Hepatic stellate cell (primary cell): Measurements from ENCODE around the gene GRM1.
"Not testable (repeated sequence)": the region's sequence is repeated elsewhere in the genome, so short reads cannot be mapped to it uniquely, and the experiment has no call there.

Experiments used
- DNase-seq: peaks from one replicate; pipeline ENCODE4 v3.0.0; 2011; ENCODE audit warnings: low spot score

GRM1 gene

DNA sequence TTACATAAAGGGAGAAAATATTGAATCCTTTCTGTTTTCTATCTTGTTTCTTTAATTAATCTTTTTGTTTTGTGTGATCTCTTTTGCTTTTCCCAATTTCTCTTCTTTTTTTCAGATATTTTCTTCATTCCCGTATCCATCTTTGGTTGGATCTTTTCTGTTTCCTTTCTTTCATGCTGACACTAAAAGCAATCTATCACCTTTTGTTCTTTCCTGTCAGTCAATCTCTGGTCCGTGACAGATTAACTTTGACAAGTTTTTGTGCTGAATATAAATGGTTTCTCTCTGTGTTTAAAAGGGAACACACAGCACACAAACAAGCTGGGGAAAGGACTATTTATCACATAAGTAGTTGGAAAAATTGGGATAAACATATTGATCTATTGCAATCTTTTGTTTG is 162.8 kb downstream of the GRM1 start:
- no peak for DNase-seq

DNA sequence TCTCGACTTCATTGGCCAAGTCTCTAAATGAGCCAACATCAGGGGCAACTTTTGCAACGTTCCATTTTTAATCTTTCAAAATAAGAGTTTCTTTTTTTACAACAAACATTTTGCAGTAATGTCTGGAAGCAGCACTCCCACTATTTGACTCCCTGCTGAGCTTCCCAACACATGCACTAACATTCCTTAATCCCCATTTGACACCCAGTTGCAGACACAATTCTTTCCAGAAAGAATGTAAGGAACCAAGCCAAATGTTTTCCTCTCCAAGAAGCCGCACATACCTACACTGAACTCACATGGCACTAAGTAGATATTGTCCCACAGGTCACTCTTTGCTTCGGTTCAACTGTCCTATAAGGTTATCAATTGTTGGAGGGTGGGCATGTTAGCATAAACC is 165.6 kb downstream of the GRM1 start:
- DNase-seq = no peak

DNA sequence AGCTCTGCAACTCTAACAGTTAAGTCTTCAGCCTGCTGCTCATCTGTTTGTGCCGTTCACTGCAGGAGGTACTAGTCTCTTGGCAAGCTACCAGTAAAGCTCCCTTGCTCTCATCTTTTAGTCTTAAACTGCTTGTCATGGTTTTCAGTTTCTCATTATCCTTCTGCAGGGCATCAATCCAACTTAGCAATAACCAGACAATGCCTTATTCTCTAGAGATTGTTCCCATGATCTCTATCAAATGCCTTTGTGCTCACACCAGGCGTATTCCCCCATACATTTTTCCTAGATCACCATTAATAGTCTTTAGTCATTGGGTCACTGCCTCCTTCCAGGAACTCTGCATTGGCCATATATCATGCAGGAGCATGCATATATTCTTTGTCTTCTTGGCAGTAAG is 171.3 kb downstream of the GRM1 start:
- no peak for DNase-seq

DNA sequence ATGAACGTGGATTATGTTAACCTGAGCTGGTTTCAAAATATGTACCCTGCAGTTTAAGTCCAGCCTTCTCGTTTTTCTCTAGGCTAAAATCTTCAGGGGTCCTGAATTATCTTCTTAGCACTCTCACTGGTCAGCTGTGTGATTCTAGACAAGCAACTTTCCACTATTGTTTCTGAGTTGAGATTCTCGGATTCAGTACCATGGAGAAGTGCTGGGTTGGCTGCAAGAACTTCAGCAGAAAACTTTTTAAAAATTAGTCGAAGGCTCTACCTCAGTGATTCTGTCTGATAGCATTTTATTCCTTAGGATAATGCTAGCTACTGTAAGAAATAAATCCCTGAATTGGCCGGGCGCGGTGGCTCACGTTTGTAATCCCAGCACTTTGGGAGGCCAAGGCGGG is 173.7 kb downstream of the GRM1 start:
- no peak for DNase-seq

DNA sequence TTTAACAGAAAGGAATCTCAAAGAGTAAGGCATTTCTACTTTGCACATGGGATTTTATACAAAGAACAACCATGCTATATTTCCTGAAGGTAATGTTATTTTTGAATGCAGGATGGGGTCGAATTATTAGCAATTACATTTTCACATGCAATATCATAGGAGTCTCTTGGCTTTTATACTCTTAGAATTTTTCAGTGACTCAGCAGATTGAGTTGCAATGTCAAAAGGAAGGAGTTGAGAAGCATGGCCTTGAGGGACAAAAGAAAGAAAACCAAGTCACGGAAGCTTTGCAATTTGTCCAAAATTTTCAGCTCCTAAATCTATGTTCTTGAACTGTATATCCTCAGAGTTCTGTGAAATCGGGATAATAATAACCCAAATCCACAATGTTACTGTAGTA is 181.1 kb downstream of the GRM1 start:
- DNase-seq = no peak

DNA sequence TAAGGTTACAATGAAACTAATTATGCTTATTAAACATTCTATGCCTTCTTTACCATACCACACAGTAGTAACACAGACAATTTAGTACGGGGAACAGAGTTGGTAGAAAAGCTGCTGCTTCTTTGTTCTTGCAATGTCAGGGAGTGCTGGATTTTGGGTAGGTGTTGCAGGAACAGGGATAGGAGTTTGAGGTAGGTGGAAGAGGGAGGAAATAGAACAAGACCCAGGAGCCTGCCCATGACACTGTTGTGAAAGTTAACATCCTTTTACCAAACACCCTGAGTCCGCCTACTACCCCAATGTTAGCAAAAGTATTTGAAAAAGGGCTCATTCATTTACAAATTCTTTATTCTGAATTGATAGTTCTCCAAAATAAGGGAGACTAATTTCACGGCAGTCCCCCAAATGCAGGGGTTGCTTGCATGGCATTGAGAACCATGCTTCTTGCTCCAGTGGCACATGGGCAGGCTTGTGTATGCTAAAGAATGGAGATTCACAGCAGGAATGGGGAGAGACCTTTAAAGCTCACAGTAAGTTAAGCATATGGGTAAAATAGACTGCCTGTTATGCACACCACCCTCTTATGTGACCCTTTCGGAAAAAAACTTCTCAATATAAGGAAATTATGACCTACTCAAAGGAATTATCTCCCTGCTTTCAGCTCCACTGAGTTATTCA is 181.7 kb downstream of the GRM1 start:
- no peak for DNase-seq

DNA sequence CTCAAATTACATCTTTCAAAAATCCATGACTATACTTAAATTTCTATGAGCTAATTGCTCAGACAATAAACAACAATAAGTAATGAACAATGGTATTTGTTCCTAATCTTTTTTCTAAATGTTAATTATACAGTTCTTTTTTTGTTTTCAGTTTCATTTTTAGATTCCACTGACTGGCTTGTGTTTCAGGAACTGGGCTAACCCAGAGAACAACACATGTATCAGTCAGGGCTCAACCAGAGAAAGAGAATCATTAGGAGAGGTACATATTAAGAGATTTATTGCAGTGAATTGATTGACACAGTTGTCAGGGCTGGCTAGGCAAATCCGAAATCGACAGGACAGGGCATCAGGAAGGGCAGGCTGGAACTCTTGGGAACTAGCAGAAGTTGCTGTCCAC is 182.8 kb downstream of the GRM1 start:
- DNase-seq = no peak

DNA sequence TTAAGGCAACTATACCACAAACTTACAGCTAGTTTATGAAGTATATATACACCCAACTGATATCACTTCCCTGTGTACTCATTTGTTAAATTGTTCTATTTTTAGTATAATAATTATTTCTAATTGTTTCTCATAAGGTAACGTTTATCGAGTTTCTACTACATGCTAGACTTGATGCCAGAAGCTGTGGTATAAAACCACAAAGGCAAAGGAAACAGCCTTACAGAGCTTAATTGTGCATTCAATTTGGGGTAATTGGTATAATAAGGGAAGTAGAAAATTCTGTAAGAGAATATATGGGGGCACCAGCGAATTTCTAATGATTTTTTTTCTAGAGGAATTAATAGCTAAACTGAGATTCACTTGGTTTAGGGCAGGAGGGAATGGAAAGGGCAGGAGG is 183.9 kb downstream of the GRM1 start:
- no peak for DNase-seq

DNA sequence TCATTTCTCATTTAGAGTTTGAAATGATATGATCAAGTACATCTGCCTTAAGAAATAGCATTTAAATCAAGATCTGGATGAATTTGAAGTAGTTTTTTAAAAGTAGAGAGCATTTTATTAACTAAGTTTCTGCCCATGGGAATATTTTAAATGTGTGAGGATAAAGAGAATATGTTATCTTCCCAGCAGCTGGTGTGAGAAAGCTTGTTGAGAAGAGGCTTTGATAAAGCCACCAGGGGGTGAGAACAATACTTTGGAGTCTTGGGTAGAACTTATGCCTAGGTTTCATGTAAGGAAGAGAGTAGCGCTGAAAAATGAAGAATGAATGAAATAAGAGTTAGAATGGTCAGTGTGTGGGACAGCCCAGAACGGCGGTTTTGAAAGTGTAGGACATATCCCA is 190.2 kb downstream of the GRM1 start:
- no peak for DNase-seq

DNA sequence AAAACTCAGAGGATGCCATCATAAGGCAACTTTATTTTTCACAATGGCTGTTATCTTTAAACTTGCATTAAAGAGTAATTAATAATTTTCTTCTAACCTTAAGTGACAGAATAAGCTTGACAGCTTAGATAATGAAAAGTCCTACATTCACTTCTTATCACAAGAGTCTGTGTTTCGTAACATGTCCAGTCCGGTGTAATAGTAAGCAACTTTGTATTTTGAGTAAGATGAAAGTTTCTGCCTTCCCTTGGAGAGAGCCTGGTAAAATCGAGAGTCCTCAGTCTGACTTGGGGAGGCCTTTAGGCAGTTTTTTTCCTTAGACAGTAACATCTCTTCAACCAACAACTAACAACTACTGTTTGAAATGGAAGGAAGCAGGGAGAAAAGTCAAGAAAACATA is 195.6 kb downstream of the GRM1 start:
- no peak for DNase-seq

DNA sequence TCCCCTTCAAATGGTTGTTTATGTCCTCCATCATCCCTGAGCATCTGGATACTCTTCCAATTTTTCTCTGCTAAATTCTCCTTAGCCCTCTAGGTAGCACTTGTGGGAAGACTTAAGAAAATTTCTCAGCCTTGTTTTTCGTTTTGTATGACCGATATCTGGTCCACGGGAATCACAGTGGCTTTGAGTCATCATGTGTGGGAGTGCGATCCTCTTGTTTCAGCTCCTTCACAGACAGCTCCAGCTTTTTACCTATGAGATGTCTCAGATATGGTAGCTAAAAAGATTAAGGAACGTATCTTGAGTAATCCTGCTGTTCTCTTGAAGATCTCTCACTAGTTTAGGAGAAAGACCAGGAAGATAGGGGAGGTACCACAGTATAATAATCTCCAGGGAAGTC is 196.1 kb downstream of the GRM1 start:
- no peak for DNase-seq

DNA sequence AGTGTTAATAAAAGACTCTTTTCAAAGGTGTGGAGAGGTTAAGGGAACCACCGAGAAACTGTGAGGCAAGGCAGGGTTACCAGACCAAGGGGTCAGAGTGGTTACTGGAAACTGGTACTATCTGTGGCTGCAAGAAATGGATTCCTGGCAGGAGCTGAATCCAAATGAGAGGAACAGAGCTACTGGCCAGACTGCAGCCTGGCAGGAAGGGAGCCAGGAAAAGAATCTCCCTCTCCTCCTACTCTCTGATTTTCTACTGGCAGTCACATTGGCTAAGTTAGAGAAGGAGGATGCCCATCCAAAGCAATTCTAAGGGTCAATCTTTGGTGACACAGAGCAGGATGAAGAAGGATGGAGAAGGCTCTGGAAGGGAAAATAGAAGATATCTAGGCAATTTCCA is 211.5 kb downstream of the GRM1 start:
- no peak for DNase-seq

DNA sequence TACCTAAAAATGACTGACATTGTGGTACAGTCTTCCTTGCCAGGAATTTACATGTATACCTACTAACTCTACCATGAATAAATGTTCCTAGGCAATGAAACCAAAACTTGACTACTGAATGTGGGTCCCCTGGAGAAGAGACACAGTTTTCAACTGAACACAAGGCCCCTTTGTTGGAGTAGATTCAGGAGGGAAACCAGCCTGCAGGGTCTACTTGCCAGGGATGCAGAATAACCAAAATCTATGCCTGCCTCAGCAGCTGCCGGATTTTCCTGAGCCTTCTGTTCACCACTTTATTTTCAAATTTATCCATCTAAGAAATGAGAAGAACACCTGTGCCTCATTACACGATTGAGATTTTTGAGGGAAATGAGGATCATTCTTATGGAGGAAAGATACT is 211.9 kb downstream of the GRM1 start:
- no peak for DNase-seq

DNA sequence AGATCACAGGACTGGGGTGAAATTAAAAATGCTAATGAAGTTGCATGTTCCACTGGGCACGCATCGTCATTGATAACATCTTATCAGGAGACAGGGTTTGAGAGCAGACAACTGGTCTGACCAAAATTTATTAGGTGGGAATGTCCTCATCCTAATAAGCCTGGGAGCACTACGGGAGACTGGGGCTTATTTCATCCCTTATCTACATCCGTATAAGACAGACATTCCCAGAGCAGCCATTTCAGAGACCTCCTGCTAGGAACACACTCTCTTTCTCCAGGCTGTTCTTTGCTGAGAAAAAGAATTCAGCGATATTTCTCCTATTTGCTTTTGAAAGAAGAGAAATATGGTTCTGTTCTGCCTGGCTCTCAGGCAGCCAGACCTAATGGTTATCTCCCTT is 214.8 kb downstream of the GRM1 start:
- DNase-seq = not testable (repeated sequence)

DNA sequence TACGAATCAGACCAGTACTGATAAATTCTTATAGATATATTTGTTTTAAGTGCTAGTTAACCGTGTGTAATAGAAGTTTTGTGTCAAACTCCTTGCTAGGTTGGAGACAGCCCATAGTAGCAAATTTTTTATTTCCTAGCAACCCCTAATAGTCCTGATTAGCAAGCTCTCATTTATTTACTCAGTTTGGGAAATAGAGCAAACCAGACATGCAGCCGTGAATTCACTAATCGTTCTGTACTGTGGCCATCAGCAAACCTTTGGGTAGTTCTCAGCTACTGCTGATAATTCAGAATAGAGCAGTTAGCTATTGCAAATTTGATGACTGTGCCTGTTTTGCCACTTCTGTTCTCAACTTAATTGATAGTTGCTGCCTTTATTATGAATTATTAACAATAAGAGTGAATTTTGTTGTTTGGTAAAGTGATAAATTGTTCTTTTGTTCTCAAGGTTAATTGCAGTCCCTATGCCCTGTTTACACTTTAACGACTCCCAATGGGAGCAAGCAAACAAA is 215.8 kb downstream of the GRM1 start:
- DNase-seq = no peak

DNA sequence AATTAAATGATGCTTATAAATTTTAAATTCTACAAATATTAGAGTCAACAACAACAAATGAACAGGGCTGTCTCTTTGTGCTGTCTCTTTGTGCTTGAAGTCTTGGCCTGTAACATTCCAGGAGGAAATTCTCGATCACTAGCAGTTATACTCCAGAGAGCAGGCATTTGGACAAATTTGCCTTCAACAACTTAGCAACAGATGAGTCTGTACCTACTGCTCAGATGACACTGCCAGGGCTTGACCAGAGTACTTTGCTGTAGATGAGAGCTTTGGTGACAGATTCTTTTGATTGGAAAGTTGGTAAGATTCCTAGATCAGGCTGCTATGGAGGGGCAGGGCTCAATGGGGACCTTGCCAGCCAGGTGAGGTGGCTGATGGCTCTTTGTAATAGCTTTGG is 217.2 kb downstream of the GRM1 start:
- DNase-seq = no peak

DNA sequence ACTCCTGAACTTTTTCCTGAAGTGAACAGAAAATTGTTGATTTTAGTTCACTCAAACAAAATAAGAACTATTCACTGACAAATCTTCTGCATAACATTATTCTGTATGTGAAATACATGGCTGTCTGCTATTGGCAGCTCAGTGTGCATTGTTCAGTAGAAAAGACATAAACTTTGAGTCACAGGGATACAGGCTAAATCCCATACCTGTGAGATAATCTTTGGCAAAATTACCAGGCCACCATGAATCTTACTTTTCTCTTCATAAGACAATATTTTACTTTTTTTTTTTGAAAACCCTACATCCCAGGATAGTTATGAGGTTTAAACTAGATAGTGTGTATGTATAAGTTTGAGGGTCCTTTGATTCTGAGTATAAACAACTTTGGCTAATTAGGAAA is 224.8 kb downstream of the GRM1 start:
- DNase-seq = no peak

DNA sequence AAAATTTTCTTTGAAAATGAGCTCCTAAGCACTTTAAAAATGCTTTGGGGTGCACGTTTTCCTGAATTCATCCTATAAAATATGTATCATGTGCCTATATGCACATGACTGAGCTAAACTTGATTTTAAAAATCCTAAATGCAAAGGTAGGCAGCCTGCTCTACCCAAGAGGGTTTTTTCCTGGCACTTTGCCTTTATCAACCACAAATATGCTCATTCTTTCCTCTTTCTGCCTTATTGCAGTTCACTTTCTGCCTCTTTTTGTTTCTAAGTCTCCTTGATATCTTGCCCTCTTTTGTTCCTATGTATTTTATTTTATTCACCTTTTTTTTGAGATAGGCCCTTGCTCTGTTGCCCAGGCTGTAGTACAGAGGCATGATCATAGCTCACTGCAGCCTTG is 229.3 kb downstream of the GRM1 start:
- DNase-seq = no peak

DNA sequence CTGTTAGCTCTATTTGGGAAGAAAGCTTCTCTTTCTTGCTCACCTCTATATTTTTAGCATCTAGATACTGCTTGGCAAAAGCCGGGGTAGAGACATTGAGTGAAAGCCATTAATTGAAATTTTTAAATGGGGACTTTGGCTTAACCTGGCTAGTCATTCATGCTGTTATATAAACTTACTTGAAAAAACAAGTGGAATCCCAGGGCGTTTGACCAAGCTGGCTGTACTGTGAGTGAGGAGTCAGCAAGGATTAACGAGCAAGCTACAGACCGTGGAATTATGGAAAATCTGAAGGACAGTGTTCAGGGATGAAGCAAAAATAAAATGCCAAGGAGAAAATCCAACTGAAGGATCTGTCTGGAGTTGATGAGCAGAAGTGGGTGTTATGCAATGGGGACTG is 232.0 kb downstream of the GRM1 start:
- no peak for DNase-seq

DNA sequence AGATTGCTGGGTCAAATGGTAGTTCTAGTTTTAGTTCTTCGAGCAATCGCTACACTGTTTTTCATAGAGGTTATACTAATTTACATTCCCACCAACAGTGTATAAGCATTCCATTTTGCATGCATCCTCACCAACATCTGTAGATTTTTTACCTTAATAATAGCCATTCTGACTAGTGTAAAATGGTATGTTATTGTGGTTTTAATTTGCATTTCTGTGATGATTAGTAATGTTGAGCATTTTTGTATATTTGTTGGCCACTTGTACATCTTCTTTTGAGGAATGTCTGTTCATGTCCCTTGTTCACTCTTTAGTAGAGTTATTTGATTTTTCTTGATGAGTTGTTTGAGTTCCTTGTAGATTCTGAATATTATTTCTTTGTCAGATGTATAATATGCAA is 236.2 kb downstream of the GRM1 start:
- DNase-seq = no peak

DNA sequence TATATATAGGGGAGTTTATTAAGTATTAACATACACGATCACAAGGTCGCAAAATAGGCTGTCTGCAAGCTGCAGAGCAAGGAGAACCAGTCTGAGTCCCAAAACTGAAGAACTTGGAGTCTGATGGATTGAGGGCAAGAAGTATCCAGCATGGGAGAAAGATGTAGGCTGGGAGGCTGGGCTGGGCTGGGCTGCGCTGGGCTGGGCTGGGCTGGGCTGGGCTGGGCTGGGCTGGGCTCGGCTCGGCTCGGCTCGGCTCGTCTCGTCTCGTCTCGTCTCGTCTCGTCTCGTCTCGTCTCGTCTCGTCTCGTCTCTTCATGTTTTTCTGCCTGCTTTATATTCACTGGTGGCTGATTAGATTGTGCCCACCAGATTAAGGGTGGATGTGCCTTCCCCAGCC is 238.6 kb downstream of the GRM1 start:
- no peak for DNase-seq

DNA sequence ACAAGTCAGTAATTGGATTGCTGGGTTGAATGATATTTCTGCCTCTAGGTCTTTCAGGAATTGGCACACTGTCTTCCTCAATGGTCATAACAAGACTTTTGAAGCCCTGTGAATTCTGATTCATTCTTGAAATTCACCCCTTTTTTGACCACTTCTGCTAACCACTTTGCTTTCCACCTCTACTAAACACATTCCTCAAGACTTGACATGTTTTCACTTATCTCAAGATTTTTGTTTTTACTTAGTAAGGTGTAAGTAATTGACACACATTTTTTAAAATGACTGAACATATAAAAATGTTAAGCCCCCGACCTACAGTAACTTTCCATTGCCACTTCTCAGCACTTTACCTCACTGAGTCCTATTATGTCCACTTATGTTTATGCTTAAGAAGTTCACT is 239.1 kb downstream of the GRM1 start:
- DNase-seq = no peak

DNA sequence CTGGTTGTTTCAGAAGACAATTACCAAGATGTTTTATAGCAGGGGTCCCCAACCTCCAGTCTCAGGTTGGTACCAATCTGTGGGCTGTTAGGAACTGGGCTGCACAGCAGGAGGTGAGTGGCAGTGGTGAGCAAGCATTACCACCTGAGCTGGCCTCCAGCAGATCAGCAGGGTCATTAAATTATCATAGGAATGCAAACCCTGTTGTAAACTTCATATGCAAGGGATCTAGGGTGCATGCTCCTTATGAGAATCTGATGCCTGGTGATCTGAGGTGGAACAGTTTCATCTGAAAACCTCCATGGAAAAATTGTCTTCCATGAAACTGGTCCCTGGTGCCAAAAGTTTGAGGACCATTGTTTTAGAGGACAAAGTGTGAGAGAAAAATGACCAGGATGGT is 240.6 kb downstream of the GRM1 start:
- DNase-seq = no peak

DNA sequence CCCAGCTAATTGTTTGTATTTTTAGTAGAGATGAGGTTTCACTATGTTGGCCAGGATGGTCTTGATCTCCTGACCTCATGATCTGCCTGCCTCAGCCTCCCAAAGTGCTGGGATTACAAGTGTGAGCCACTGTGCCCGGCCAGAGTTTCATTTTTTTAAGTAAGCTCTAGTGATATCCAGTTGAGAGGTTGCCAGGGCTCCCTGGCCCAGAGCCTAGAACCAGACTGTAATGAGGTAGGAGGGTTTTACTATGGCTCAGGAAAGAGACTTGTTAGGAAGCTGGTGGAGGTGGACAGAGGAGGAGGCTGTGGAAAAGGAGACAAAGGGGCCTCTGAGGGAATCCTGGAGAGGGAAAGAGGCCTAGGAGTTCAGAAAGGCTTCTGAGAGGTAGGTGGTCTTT is 242.3 kb downstream of the GRM1 start:
- not testable (repeated sequence) for DNase-seq

DNA sequence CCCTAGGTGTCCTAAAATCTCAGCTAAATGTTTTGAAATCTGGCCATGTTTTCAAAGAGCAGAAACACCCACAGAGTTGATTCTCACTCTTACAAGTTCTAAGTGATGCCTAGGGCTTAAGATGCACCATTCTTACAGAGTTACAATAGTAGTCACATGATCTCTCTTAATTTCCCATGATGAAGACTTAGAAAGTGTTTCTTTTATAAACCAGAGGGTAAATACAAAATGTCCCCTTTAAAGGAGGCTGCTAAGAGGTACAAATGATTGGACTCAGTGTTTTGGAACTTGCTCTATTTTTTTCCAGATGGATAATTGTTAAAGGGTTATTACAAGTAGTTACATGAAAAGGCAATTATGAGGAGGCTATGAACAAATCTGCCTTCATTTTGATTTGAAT is 244.6 kb downstream of the GRM1 start:
- no peak for DNase-seq
